WERI-Rb-1 (cell line): Measurements from ENCODE around the gene NFKBIA.
"Not testable (repeated sequence)": the region's sequence is repeated elsewhere in the genome, so short reads cannot be mapped to it uniquely, and the experiment has no call there.

Experiments
- DNase-seq: peaks from one replicate; pipeline ENCODE4 v3.0.0-alpha.2; 2020
- H3K27ac ChIP-seq: fragments of 250-450 bp; sonication (Bioruptor Pico); 2 replicates; pipeline ENCODE4 v1.5.1; 2020; ENCODE audit warnings: mild to moderate bottlenecking, moderate library complexity
- H3K27me3 ChIP-seq: fragments of 250-450 bp; sonication (Bioruptor Pico); 2 replicates; pipeline ENCODE4 v1.5.1; 2021; ENCODE audit warnings: mild to moderate bottlenecking, low read depth, moderate library complexity; ENCODE audit not compliant: insufficient read depth, severe bottlenecking
- H3K36me3 ChIP-seq: fragments of 250-450 bp; sonication (Bioruptor Pico); 2 replicates; pipeline ENCODE4 v1.5.1; 2020; ENCODE audit warnings: mild to moderate bottlenecking, moderate library complexity
- H3K4me3 ChIP-seq: 2 replicates; pipeline ENCODE4 v1.5.1; 2011; ENCODE audit warnings: low read depth, mild to moderate bottlenecking, control low read depth, low read length
- H3K9me3 ChIP-seq: fragments of 250-450 bp; sonication (Bioruptor Pico); 2 replicates; pipeline ENCODE4 v1.5.1; 2021; ENCODE audit warnings: mild to moderate bottlenecking, moderate library complexity; ENCODE audit not compliant: severe bottlenecking
- CTCF ChIP-seq: IDR thresholded peaks from 2 replicates; pipeline ENCODE4 v1.5.1; 2011; ENCODE audit warnings: low read depth, mild to moderate bottlenecking, control low read depth, inconsistent platforms, low read length

The NFKBIA gene

GRCh38 chr14:35378425-35379233 is 25.9 kb downstream of the NFKBIA start:
- no peak for TF ChIP-seq CTCF
- H3K36me3 ChIP-seq, result no peaks in the 10 kb centered on the region
- DNase-seq, result no peak
- H3K27ac ChIP-seq, result no peak overlapping the region
- H3K27me3 ChIP-seq, result no peaks in the 10 kb centered on the region
- H3K4me3 ChIP-seq, result no peak overlapping the region
- H3K9me3 ChIP-seq, result no peaks in the 10 kb centered on the region

GRCh38 chr14:35375558-35376025 is 29.0 kb downstream of the NFKBIA start:
- TF ChIP-seq CTCF, result no peak
- H3K27me3 ChIP-seq, result no peaks in the 10 kb centered on the region
- H3K9me3 ChIP-seq, result no peaks in the 10 kb centered on the region
- H3K27ac ChIP-seq, result no peak overlapping the region
- no peaks in the 10 kb centered on the region for H3K36me3 ChIP-seq
- DNase-seq, result no peak
- H3K4me3 ChIP-seq, result no peak overlapping the region

- H3K9me3 ChIP-seq, result no peaks in the 10 kb centered on the region
- no peaks in the 10 kb centered on the region for H3K27me3 ChIP-seq
- H3K4me3 ChIP-seq, result no peak overlapping the region
- H3K36me3 ChIP-seq, result no peaks in the 10 kb centered on the region
- TF ChIP-seq CTCF, result no peak
- no peak for DNase-seq
- no peak overlapping the region for H3K27ac ChIP-seq
Measured at GRCh38 chr14:35374263-35374712, 30.3 kb downstream of the NFKBIA start.

GRCh38 chr14:35373208-35373607 is 31.3 kb downstream of the NFKBIA start:
- DNase-seq, H3K27me3 ChIP-seq, H3K27ac ChIP-seq, H3K9me3 ChIP-seq, H3K36me3 ChIP-seq, H3K4me3 ChIP-seq: not testable (repeated sequence)

- no peak overlapping the region for H3K27ac ChIP-seq
- H3K9me3 ChIP-seq, result no peaks in the 10 kb centered on the region
- H3K36me3 ChIP-seq, result no peaks in the 10 kb centered on the region
- DNase-seq, result no peak
- TF ChIP-seq CTCF, result no peak
- no peaks in the 10 kb centered on the region for H3K27me3 ChIP-seq
- no peak overlapping the region for H3K4me3 ChIP-seq
Measured at GRCh38 chr14:35370969-35371368, 33.6 kb downstream of the NFKBIA start.

GRCh38 chr14:35369701-35370191 is 34.8 kb downstream of the NFKBIA start:
- Histone ChIP-seq H3K36me3 (no peaks in the 10 kb centered on the region), H3K9me3 (no peaks in the 10 kb centered on the region), H3K27me3 (no peaks in the 10 kb centered on the region), H3K4me3 (no peak overlapping the region), H3K27ac (no peak overlapping the region)
- no peak for TF ChIP-seq CTCF
- DNase-seq, result no peak
